Neuronal stem cell (in vitro differentiated cells): Measurements from ENCODE around the gene CDC42BPG.
A peak's percentile ranks its signal among the peaks of the same experiment; 100 is the strongest.

Experiments used
- DNase-seq: peaks from one replicate; pipeline ENCODE4 v3.0.0-alpha.2; 2013; ENCODE audit warnings: low spot score
- H2AFZ ChIP-seq: one replicate; pipeline ENCODE4 v1.6.1; 2013; ENCODE audit warnings: mild to moderate bottlenecking, low read length, inconsistent platforms
- H2AK5ac ChIP-seq: 2 replicates; pipeline ENCODE4 v1.6.1; 2013; ENCODE audit warnings: low read depth, mild to moderate bottlenecking, inconsistent platforms, low read length, moderate library complexity, mixed read lengths
- H2BK120ac ChIP-seq: 2 replicates; pipeline ENCODE4 v1.6.1; 2013; ENCODE audit warnings: low read depth, mild to moderate bottlenecking, inconsistent platforms, low read length, moderate library complexity, mixed read lengths
- H2BK12ac ChIP-seq: one replicate; pipeline ENCODE4 v1.6.1; 2013; ENCODE audit warnings: low read length, inconsistent platforms
- H2BK15ac ChIP-seq: 2 replicates; pipeline ENCODE4 v1.6.1; 2013; ENCODE audit warnings: mild to moderate bottlenecking, low read length, inconsistent platforms, mixed read lengths
- H2BK5ac ChIP-seq: one replicate; pipeline ENCODE4 v1.6.1; 2013; ENCODE audit warnings: inconsistent platforms, mild to moderate bottlenecking, low read length, moderate library complexity
- H3K14ac ChIP-seq: one replicate; pipeline ENCODE4 v1.6.1; 2013; ENCODE audit warnings: low read length, inconsistent platforms
- H3K18ac ChIP-seq: 2 replicates; pipeline ENCODE4 v1.6.1; 2013; ENCODE audit warnings: low read length, inconsistent platforms
- H3K23ac ChIP-seq: 2 replicates; pipeline ENCODE4 v1.6.1; 2013; ENCODE audit warnings: low read depth, mild to moderate bottlenecking, mixed read lengths, low read length, inconsistent platforms; ENCODE audit not compliant: poor library complexity
- H3K27ac ChIP-seq: replicated peaks from 3 replicates; pipeline ENCODE4 v1.5.1; 2013; ENCODE audit warnings: low read length, inconsistent platforms
- H3K27me3 ChIP-seq, 3 experiments: 2 replicates each; pipeline ENCODE4 v1.6.1; 2013; ENCODE audit warnings: low read length in 3 of 3, mild to moderate bottlenecking in 2 of 3, inconsistent platforms in 1 of 3, low read depth in 1 of 3, mixed read lengths in 1 of 3, moderate library complexity in 1 of 3; ENCODE audit not compliant: control insufficient read depth in 3 of 3, insufficient read depth in 3 of 3
- H3K36me3 ChIP-seq, 2 donors: replicated peaks in 1 of 2; 2 replicates each; pipeline ENCODE4 v1.6.1; 2013; ENCODE audit warnings: low read length in 2 of 2; ENCODE audit not compliant: control insufficient read depth in 2 of 2, insufficient read depth in 2 of 2
- H3K4ac ChIP-seq: 2 replicates; pipeline ENCODE4 v1.6.1; 2013; ENCODE audit warnings: inconsistent platforms, mild to moderate bottlenecking, low read length, moderate library complexity
- H3K4me1 ChIP-seq, 2 donors: 1 replicate in 1 of 2; 2 replicates in 1 of 2; pipeline ENCODE4 v1.6.1; 2013; ENCODE audit warnings: low read length in 2 of 2, low read depth in 1 of 2; ENCODE audit not compliant: control insufficient read depth in 2 of 2, insufficient read depth in 1 of 2
- H3K4me2 ChIP-seq: one replicate; pipeline ENCODE4 v1.6.1; 2013; ENCODE audit warnings: mild to moderate bottlenecking, low read length, inconsistent platforms; ENCODE audit not compliant: insufficient read depth, poor library complexity, severe bottlenecking
- H3K4me3 ChIP-seq, 2 donors: 2 replicates each; pipeline ENCODE4 v1.5.1; 2013; ENCODE audit warnings: low read length in 2 of 2, mild to moderate bottlenecking in 2 of 2, inconsistent platforms in 1 of 2, moderate library complexity in 1 of 2
- H3K79me1 ChIP-seq: one replicate; pipeline ENCODE4 v1.6.1; 2013; ENCODE audit warnings: low read depth, mild to moderate bottlenecking, inconsistent platforms, low read length, moderate library complexity
- H3K9ac ChIP-seq: one replicate; pipeline ENCODE4 v1.6.1; 2013; ENCODE audit warnings: mild to moderate bottlenecking, low read depth, low read length, inconsistent platforms; ENCODE audit not compliant: poor library complexity
- H3K9me3 ChIP-seq, 2 donors: replicated peaks in 1 of 2; 2 replicates each; pipeline versions ENCODE3 to v1.6.1; 2013; ENCODE audit warnings: low read length in 2 of 2, mild to moderate bottlenecking in 2 of 2, inconsistent platforms in 1 of 2, low read depth in 1 of 2, mixed read lengths in 1 of 2, moderate library complexity in 1 of 2; ENCODE audit not compliant: control insufficient read depth in 2 of 2, insufficient read depth in 1 of 2
- H4K8ac ChIP-seq: one replicate; pipeline ENCODE4 v1.6.1; 2013; ENCODE audit warnings: low read depth, mild to moderate bottlenecking, inconsistent platforms, low read length, moderate library complexity
- H4K91ac ChIP-seq: one replicate; pipeline ENCODE4 v1.6.1; 2013; ENCODE audit warnings: low read length, low read depth, mild to moderate bottlenecking, inconsistent platforms; ENCODE audit not compliant: poor library complexity
- WGBS, 2 donors: extraction: QIAGEN DNeasy Blood & Tissue Kit; methylation state at CpG; one replicate each; pipeline ENCODE4 v1.1.7; 2013; ENCODE audit warnings: missing lambda C conversion rate in 2 of 2, mixed read lengths in 1 of 2; ENCODE audit not compliant: insufficient read length in 2 of 2, insufficient replicate concordance in 1 of 2; ENCODE audit errors: extremely low coverage in 2 of 2; 5-methylcytosine and 5-hydroxymethylcytosine counted together

CDC42BPG gene

DNA sequence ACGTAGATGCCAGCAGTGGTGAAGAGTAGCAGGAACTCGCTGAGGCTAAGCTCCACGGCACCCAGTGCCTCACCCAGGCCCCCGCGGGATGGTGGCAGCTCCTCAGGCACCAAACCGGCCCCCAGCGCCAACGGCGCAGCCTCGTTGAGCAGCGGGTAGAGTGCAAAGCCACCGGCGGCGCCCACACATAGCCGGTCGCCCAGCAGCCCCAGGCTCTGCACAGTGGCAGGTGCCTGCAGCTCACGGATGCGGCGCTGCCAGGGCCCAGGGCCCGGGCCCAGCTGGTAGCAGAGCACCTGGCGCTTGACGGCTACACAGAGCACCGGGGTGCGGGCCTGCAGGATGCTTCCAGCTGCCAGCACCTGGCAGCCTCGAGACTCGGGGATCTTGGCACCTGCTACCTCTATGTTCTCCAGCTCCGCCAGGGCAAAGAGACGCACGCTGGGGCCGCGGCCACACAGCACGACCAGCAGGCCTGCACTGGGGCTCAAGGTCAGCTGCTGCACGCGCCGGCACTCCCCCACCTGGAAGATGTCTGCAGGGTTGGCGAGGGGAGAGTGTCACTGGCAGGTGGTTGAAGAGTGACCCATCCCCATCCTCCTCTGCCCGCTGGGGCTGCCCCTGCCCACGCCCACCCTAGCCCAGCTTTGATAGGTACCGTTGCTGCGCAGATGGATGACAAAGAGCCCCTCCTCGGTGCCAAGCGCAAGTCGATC is 14.8 kb downstream of the CDC42BPG start:
- Histone ChIP-seq H3K9me3 (no peaks in the 10 kb centered on the region), H3K14ac (peak overlapping the region; percentile 38), H3K36me3 (no peaks in the 10 kb centered on the region), H2BK15ac (no peak overlapping the region), H3K4me3 (peak overlapping the region in 1 of 2 donors; percentile 28), H3K27ac (no peak overlapping the region), H2AFZ (no peak overlapping the region), H4K91ac (peak overlapping the region; percentile 43), H3K27me3 (peaks cover 0 to 32% (median 0%) of the 10 kb centered on the region in 3 experiments), H3K4ac (no peak overlapping the region), H4K8ac (no peak overlapping the region), H2BK120ac (no peak overlapping the region), H3K79me1 (no peaks in the 10 kb centered on the region), H2BK5ac (no peak overlapping the region), H2BK12ac (no peak overlapping the region), H2AK5ac (peak overlapping the region; percentile 13), H3K9ac (peak overlapping the region; percentile 1), H3K4me2 (no peak overlapping the region), H3K4me1 (peaks cover 0 to 1% of the 10 kb centered on the region in 2 donors), H3K23ac (peak overlapping the region; percentile 73), H3K18ac (no peak overlapping the region)
- DNase-seq: no peak
- no CpG with 5 or more reads among the region's 43 CpGs for WGBS, 2 donors

DNA sequence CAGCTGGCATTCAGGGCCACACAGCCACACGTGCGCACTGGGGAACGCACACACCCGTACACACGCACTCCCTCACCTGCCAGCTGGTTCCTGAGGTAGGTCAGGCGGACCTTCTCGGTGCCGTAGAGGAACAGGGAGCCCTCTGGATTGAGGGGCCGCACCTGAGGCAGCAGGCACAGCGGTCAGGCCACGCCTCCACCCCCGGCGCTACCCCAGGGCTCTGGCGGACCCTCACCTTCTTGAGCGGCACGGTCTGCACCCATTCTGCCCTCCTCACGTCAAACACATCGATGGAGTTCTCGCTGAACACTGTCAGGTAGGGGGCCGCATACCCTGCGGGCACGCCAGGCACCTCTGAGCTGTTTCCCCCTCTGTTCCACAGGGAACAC is 17.0 kb downstream of the CDC42BPG start:
- DNase-seq: no peak
- H3K9me3 ChIP-seq: no peaks in the 10 kb centered on the region
- no CpG with 5 or more reads among the region's 22 CpGs for WGBS, 2 donors
- H3K14ac ChIP-seq: no peak overlapping the region
- H3K4me1 ChIP-seq: peaks cover 0 to 1% of the 10 kb centered on the region in 2 donors
- no peak overlapping the region for H3K4me2 ChIP-seq
- no peak overlapping the region for H3K4me3 ChIP-seq
- H4K8ac ChIP-seq: peak overlapping the region; percentile 74
- H3K4ac ChIP-seq: peak overlapping the region; percentile 86
- H2BK15ac ChIP-seq: peak overlapping the region; percentile 76
- H3K36me3 ChIP-seq: no peaks in the 10 kb centered on the region
- no peak overlapping the region for H2BK12ac ChIP-seq
- H2BK120ac ChIP-seq: no peak overlapping the region
- no peak overlapping the region for H3K9ac ChIP-seq
- peaks cover 0 to 15% (median 0%) of the 10 kb centered on the region in 3 experiments for H3K27me3 ChIP-seq
- H3K18ac ChIP-seq: peak overlapping the region; percentile 54
- no peak overlapping the region for H3K27ac ChIP-seq
- no peak overlapping the region for H2BK5ac ChIP-seq
- no peak overlapping the region for H4K91ac ChIP-seq
- H3K23ac ChIP-seq: peak overlapping the region; percentile 95
- peak overlapping the region; percentile 80 for H2AK5ac ChIP-seq
- H2AFZ ChIP-seq: no peak overlapping the region
- H3K79me1 ChIP-seq: no peaks in the 10 kb centered on the region

DNA sequence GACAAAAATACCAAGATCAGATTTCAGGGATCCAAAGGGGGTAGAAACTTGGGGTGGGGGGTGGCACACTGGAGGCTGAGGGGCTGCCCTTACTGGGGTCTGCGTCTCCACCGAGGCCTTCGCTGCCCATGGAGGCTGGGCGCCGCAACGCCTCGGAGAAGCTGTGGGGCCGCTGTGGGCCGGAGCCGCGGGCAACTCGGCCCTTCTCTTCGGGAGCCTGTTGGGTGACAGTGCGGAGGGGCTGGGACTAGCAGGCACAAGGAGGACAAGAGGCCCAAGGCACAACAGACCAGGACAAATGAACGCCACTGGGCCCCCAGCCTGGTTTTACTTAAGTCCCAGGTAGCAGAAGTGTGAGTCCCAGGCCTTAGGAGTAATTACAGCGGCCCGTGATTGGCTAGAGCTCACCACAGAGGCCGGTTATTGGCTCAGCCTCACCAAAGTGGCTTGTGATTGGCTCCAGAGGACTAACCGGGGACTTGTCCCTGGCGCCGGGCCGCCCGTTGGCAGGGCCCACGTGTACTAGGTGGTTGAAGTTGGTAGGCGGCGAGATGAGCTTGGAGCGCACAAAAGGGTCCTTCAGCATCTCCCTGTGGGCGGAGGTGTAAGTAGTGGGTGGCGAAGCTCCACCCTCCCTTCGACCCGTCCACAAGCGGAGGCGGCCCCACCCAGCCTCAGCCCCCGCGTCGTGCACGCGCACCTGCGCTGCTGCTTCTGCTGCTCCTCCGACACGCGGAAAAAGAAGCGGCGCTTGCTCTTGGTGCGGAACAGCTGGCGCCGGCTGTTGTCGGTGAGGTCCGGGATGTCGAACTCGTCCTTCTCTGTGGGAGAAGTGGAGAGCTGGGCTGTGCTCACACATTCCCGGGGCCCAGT is 17.6 kb downstream of the CDC42BPG start:
- Histone ChIP-seq H2BK12ac (no peak overlapping the region), H3K4me2 (no peak overlapping the region), H3K27me3 (peaks cover 0 to 9% (median 0%) of the 10 kb centered on the region in 3 experiments), H3K36me3 (no peaks in the 10 kb centered on the region), H2AFZ (no peak overlapping the region), H3K18ac (peak overlapping the region; percentile 54), H3K4me1 (peaks cover 0 to 1% of the 10 kb centered on the region in 2 donors), H4K8ac (peak overlapping the region; percentile 74), H3K14ac (no peak overlapping the region), H2BK15ac (peak overlapping the region; percentile 76), H2AK5ac (peak overlapping the region; percentile 80), H3K9me3 (no peaks in the 10 kb centered on the region), H3K79me1 (no peaks in the 10 kb centered on the region), H3K4me3 (no peak overlapping the region), H4K91ac (no peak overlapping the region), H3K23ac (peak overlapping the region; percentile 95), H2BK120ac (no peak overlapping the region), H3K27ac (no peak overlapping the region), H3K9ac (peak overlapping the region; percentile 30), H2BK5ac (no peak overlapping the region), H3K4ac (peak overlapping the region; percentile 86)
- no peak for DNase-seq
- no CpG with 5 or more reads among the region's 52 CpGs for WGBS, 2 donors

DNA sequence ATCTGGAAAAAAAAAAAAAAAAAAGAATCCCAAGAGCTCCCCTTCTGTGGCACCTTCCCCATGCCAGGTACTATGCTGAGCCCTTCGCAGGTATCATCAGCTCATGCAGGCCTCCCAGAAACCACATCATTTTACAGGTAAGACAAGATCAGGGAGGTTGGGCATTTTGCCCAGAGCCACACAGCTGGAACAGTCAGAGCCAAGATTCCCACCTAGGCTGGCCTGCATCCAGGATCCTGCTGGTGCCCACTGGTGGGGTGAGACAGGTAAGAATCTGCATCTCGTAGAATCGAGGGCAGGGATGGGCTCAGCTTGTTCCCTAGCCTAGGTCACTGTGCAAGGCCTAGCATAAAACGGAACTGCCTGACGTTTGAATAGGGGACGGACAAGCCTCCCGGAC is 18.4 kb downstream of the CDC42BPG start:
- Histone ChIP-seq H2BK15ac (no peak overlapping the region), H2AFZ (no peak overlapping the region), H3K36me3 (no peaks in the 10 kb centered on the region), H3K79me1 (no peaks in the 10 kb centered on the region), H3K9me3 (no peaks in the 10 kb centered on the region), H2BK12ac (no peak overlapping the region), H3K4me1 (peaks cover 0 to 1% of the 10 kb centered on the region in 2 donors), H3K14ac (no peak overlapping the region), H2BK5ac (no peak overlapping the region), H3K27ac (no peak overlapping the region), H4K91ac (no peak overlapping the region), H4K8ac (no peak overlapping the region), H3K4me2 (no peak overlapping the region), H3K4ac (no peak overlapping the region), H3K27me3 (peaks cover 0 to 3% (median 0%) of the 10 kb centered on the region in 3 experiments), H3K23ac (no peak overlapping the region), H2AK5ac (peak overlapping the region; percentile 38), H3K18ac (no peak overlapping the region), H3K4me3 (peak overlapping the region in 1 of 2 donors; percentile 15), H3K9ac (peak overlapping the region; percentile 30), H2BK120ac (peak overlapping the region; percentile 54)
- WGBS, 2 donors: no CpG with 5 or more reads among the region's 7 CpGs
- DNase-seq: no peak
